HepG2 (cell line): ENCODE data around the gene TOLLIP. TPM values are rescaled to one million over a fixed set of nuclear protein-coding genes. Genes with fewer than 3 reads are reported as not detected.

Source experiments
- ATAC-seq: fragments of 200-7000 bp; cut with Tn5 transposase; 3 replicates; pipeline ENCODE4 v1.9.1; 2020; ENCODE audit warnings: mild to moderate bottlenecking, moderate library complexity
- BruUV-seq: library from RNA; stranded (reverse); fragments of 400-500 nt; replicated peaks from 2 replicates; lab custom pipeline; 2021; lab: Mats Ljungman, UMichigan
- CTCF ChIA-PET: fragments of 300-600 bp; formaldehyde crosslinking; extraction: SDS; loops from one replicate; lab custom pipeline; 2021; ENCODE audit warnings: low total read pairs, inconsistent platforms, low intra/inter-chr PET ratio; lab: Yijun Ruan, JAX
- POLR2A ChIA-PET: fragments of 350-600 bp; sonication (Branson Sonifier 250); formaldehyde crosslinking; loops from one replicate; lab custom pipeline; 2020; ENCODE audit warnings: antibody characterized with exemption, inconsistent platforms; lab: Yijun Ruan, JAX
- DNase-seq: peaks from one replicate; pipeline ENCODE4 v3.0.0-alpha.2; 2015; ENCODE audit warnings: low spot score
- FAIRE-seq: peaks from 3 replicates; lab custom pipeline; 2011; peaks lifted over from hg19 to GRCh38; lab: Jason Lieb, UNC
- H2AFZ ChIP-seq: one replicate; pipeline ENCODE4 v1.6.1; 2011; ENCODE audit warnings: low read length, inconsistent platforms
- H3K27ac ChIP-seq: fragments of 300-600 bp; 3 replicates; pipeline ENCODE4 v1.8.0; 2011; ENCODE audit warnings: mixed run types, mild to moderate bottlenecking, mixed read lengths, low read length, inconsistent platforms; ENCODE audit not compliant: insufficient read depth; ENCODE audit errors: extremely low read length
- H3K27me3 ChIP-seq, 2 experiments: fragments of 200-600 bp in 1 of 2; 2 replicates in 1 of 2; 3 replicates in 1 of 2; pipeline versions ENCODE4 v1.6.0 to v1.8.0; 2011; ENCODE audit warnings: low read length in 2 of 2, mild to moderate bottlenecking in 2 of 2, moderate library complexity in 2 of 2, inconsistent platforms in 1 of 2; ENCODE audit not compliant: insufficient read depth in 2 of 2, control insufficient read depth in 1 of 2
- H3K36me3 ChIP-seq, 2 experiments: fragments of 200-600 bp in 1 of 2; replicated peaks in 1 of 2; 2 replicates in 1 of 2; 3 replicates in 1 of 2; pipeline versions ENCODE4 v1.5.1 to v1.8.0; 2011; ENCODE audit warnings: low read length in 2 of 2, inconsistent platforms in 1 of 2; ENCODE audit not compliant: insufficient read depth in 2 of 2, control insufficient read depth in 1 of 2
- H3K4me1 ChIP-seq: 2 replicates; pipeline ENCODE4 v1.5.1; 2012; ENCODE audit warnings: low read length, inconsistent platforms; ENCODE audit not compliant: insufficient read depth
- H3K4me2 ChIP-seq: 2 replicates; pipeline ENCODE4 v1.6.0; 2011; ENCODE audit warnings: low read depth, low read length, inconsistent platforms
- H3K4me3 ChIP-seq, 3 experiments: fragments of 200-600 bp in 1 of 3; sonication (generic), shearing (Covaris generic) in 1 of 3; replicated peaks in 1 of 3; 2 replicates each; pipeline ENCODE4 v1.5.1; 2011 to 2016; ENCODE audit warnings: low read length in 3 of 3, inconsistent platforms in 2 of 3, low read depth in 2 of 3, mild to moderate bottlenecking in 2 of 3, control low read depth in 1 of 3, mixed read lengths in 1 of 3; ENCODE audit not compliant: insufficient read depth in 1 of 3
- H3K79me2 ChIP-seq: one replicate; pipeline ENCODE4 v1.6.1; 2011; ENCODE audit warnings: low read length, inconsistent platforms; ENCODE audit not compliant: insufficient read depth
- H3K9ac ChIP-seq: 2 replicates; pipeline ENCODE4 v1.6.0; 2011; ENCODE audit warnings: mild to moderate bottlenecking, low read depth, low read length, inconsistent platforms; ENCODE audit not compliant: insufficient read depth
- H3K9me3 ChIP-seq: 2 replicates; pipeline ENCODE4 v1.5.1; 2012; ENCODE audit warnings: mild to moderate bottlenecking, low read length
- H4K20me1 ChIP-seq: 2 replicates; pipeline ENCODE4 v1.6.0; 2011; ENCODE audit warnings: inconsistent platforms, mild to moderate bottlenecking, low read length, moderate library complexity; ENCODE audit not compliant: insufficient read depth
- ATF6 ChIP-seq: sonication (generic); formaldehyde crosslinking; conservative IDR thresholded peaks from 2 replicates; pipeline ENCODE4 v1.4.0; 2020; ENCODE audit warnings: missing genetic modification reagents
- ELF4 ChIP-seq: sonication (generic); formaldehyde crosslinking; IDR thresholded peaks from 2 replicates; pipeline ENCODE4 v1.5.0; 2020; ENCODE audit warnings: missing genetic modification reagents, mild to moderate bottlenecking, moderate library complexity, borderline replicate concordance
- GABPB1 ChIP-seq: IDR thresholded peaks from 2 replicates; pipeline ENCODE4 v1.6.1; 2016; ENCODE audit warnings: mild to moderate bottlenecking, missing genetic modification reagents, moderate library complexity, missing compliant biosample characterization
- HNF1B ChIP-seq: sonication (generic); formaldehyde crosslinking; IDR thresholded peaks from 2 replicates; pipeline ENCODE4 v1.5.1; 2020; ENCODE audit warnings: mild to moderate bottlenecking, moderate library complexity, missing genetic modification reagents
- NFYC ChIP-seq: IDR thresholded peaks from 2 replicates; pipeline ENCODE4 v1.6.1; 2016; ENCODE audit warnings: missing genetic modification reagents, missing compliant biosample characterization
- PRDM10 ChIP-seq: sonication (generic); formaldehyde crosslinking; IDR thresholded peaks from 2 replicates; pipeline ENCODE4 v1.4.0; 2020; ENCODE audit warnings: low read depth, missing genetic modification reagents
- SMAD1 ChIP-seq: sonication (generic); formaldehyde crosslinking; IDR thresholded peaks from 2 replicates; pipeline ENCODE4 v1.4.0; 2020; ENCODE audit warnings: missing genetic modification reagents, low read depth, mild to moderate bottlenecking, borderline replicate concordance
- THAP9 ChIP-seq: sonication (generic); formaldehyde crosslinking; IDR thresholded peaks from 2 replicates; pipeline ENCODE4; 2020; ENCODE audit warnings: missing genetic modification reagents, mild to moderate bottlenecking, borderline replicate concordance
- ZGPAT ChIP-seq: IDR thresholded peaks from 2 replicates; pipeline ENCODE4 v1.6.1; 2016; ENCODE audit warnings: mild to moderate bottlenecking
- ZNF460 ChIP-seq: sonication (generic); formaldehyde crosslinking; IDR thresholded peaks from 2 replicates; pipeline ENCODE4 v1.5.1; 2020; ENCODE audit warnings: missing genetic modification reagents, mild to moderate bottlenecking, borderline replicate concordance
- ZNF782 ChIP-seq: sonication (generic); formaldehyde crosslinking; IDR thresholded peaks from 2 replicates; pipeline ENCODE4 v1.4.0; 2020; ENCODE audit warnings: missing genetic modification reagents, mild to moderate bottlenecking, borderline replicate concordance
- WGBS: methylation state at CpG from one replicate; pipeline ENCODE4 v1.1.6; 2017; ENCODE audit warnings: low lambda C conversion rate; 5-methylcytosine and 5-hydroxymethylcytosine counted together
- in situ Hi-C: cut with HindIII; loops from 2 replicates; pipeline ENCODE4 v1.10.0; 2017; ENCODE audit warnings: low pct_unique_long_range_greater_than_20kb; ENCODE audit not compliant: extremely low pct_ligation_motif_present
- intact Hi-C: fragments of 100-400 bp; cut with micrococcal nuclease; formaldehyde crosslinking; loops from one replicate; pipeline ENCODE4 v1.10.0; 2022; ENCODE audit not compliant: unreplicated experiment
- polyA plus RNA-seq, 8 experiments: library from polyadenylated mRNA; depleted of rRNA in 3 of 8; stranded (reverse) in 7 of 8; unstranded in 1 of 8; fragments of >200 nt; fragmentation: Illumina TruSeq in 4 of 8; extraction: Trizol in 4 of 8; gene quantifications; 2 replicates each; pipeline versions ENCODE4 v1.2.1 to v1.2.3, GENCODE V29; 2011 to 2016; ENCODE audit warnings: low read depth in 4 of 8, missing spikeins in 1 of 8, mixed read lengths in 1 of 8; ENCODE audit not compliant: insufficient read depth in 1 of 8
- total RNA-seq, 5 experiments: library from RNA; depleted of rRNA; stranded (reverse); fragments of >200 nt; fragmentation: Illumina TruSeq; extraction: Trizol; gene quantifications; 2 replicates each; pipeline ENCODE4 v1.2.3, GENCODE V29; 2016; ENCODE audit warnings: low read depth in 1 of 5

Gene TOLLIP
- total and polyA plus RNA-seq, 2 of the 13 experiments (the other 11 are each of a cell fraction or from before 2014, with no cell fraction given): 25.9 to 47.5 TPM

GRCh38 chr11:1299621-1300020 is 9.8 kb downstream of the TOLLIP start:
- no peaks in the 10 kb centered on the region for H3K9me3 ChIP-seq
- FAIRE-seq: no peak
- H2AFZ ChIP-seq: no peak overlapping the region
- no peaks in the 10 kb centered on the region for H3K27me3 ChIP-seq
- H4K20me1 ChIP-seq: no peaks in the 10 kb centered on the region; the same call in 1 of the 2 replicates
- peaks cover 72% of the 10 kb centered on the region for H3K4me1 ChIP-seq
- no peak for ATAC-seq
- H3K4me2 ChIP-seq: peak overlapping the region; percentile 76
- peaks cover 7 to 14% of the 10 kb centered on the region in 2 experiments; a peak in 4 of 5 replicates for H3K36me3 ChIP-seq
- intact Hi-C loops (loop anchor here (2.0 to 10.0 kb wide), 2 partner anchors 35 to 85 kb away; partner anchors contain the start of gene BRSK2), in situ Hi-C loops (loop anchor here (10.0 kb wide), 1 partner anchor 85 kb away; the partner anchor contains the start of gene BRSK2)
- peaks cover 71% of the 10 kb centered on the region for H3K79me2 ChIP-seq
- no peak overlapping the region for H3K9ac ChIP-seq
- peak overlapping the region; percentile 43 for H3K27ac ChIP-seq
- WGBS: 86% methylated on average over 23 of the region's 23 CpGs
- ChIA-PET POLR2A (no interaction called here), CTCF (no interaction called here)
- H3K4me3 ChIP-seq: no peak overlapping the region
- BruUV-seq: no TSS peak
- DNase-seq: no peak
- TF ChIP-seq ZNF460 (CRISPR knock-in tag) (no peak), ZGPAT (CRISPR knock-in tag) (no peak), NFYC (no peak), HNF1B (no peak), THAP9 (no peak), SMAD1 (CRISPR knock-in tag) (no peak), GABPB1 (peak; percentile 27; the same call in 1 of the 2 replicates), ATF6 (CRISPR knock-in tag) (no peak), PRDM10 (CRISPR knock-in tag) (no peak), ZNF782 (CRISPR knock-in tag) (no peak), ELF4 (CRISPR knock-in tag) (no peak)
